Left lung (tissue), 10 donors: ENCODE measurements around the gene UBA52. TPM values are rescaled to one million over a fixed set of nuclear protein-coding genes. Genes with fewer than 3 reads are reported as not detected.

Source experiments
- ATAC-seq: fragments of 200-7000 bp; cut with Tn5 transposase; one replicate; pipeline ENCODE4 v1.9.1; 2020; ENCODE audit warnings: moderate library complexity
- DNase-seq, 4 donors: peaks; one replicate each; pipeline ENCODE4 v3.0.0-alpha.2; 2013 to 2020
- H3K27ac ChIP-seq, 2 donors: fragments of 200-600 bp; sonication (generic) in 1 of 2; one replicate each; pipeline versions ENCODE4 v1.5.0 to v1.8.0; 2020 to 2021
- H3K27me3 ChIP-seq, 2 donors: fragments of 200-600 bp; sonication (generic) in 1 of 2; one replicate each; pipeline versions ENCODE4 v1.5.0 to v1.8.0; 2020 to 2021
- H3K36me3 ChIP-seq, 2 donors: fragments of 200-600 bp; sonication (generic) in 1 of 2; one replicate each; pipeline versions ENCODE4 v1.5.0 to v1.8.0; 2020 to 2021
- H3K4me1 ChIP-seq, 2 donors: fragments of 200-600 bp; one replicate each; pipeline ENCODE4 v1.8.0; 2021
- H3K4me3 ChIP-seq, 2 donors: fragments of 200-600 bp; sonication (generic) in 1 of 2; one replicate each; pipeline versions ENCODE4 v1.5.0 to v1.8.0; 2020 to 2021; ENCODE audit warnings: mild to moderate bottlenecking in 1 of 2
- H3K9me3 ChIP-seq, 2 donors: fragments of 200-600 bp; sonication (generic) in 1 of 2; one replicate each; pipeline versions ENCODE4 v1.5.0 to v1.8.0; 2020 to 2021
- intact Hi-C, 2 donors: fragments of 100-400 bp; cut with DNase I; formaldehyde crosslinking; loops; one replicate each; pipeline versions ENCODE4 v1.11.2 to v1.14.2; 2022
- polyA plus RNA-seq, 6 donors: library from polyadenylated mRNA; unstranded; fragments of 120-200 nt; gene quantifications; one replicate each; pipeline ENCODE4 v1.2.1, GENCODE V29; 2013; ENCODE audit not compliant: insufficient read length in 6 of 6
- total RNA-seq, 2 donors: library from RNA; stranded (reverse); fragmentation: NEBNext Ultra II Directional; extraction: Animal tissue kit (Norgen Biotek cat#: 25700); gene quantifications; one replicate each; pipeline ENCODE4 v1.2.1, GENCODE V29; 2021
- TF ChIP-seq, protein P1 (sequence below), 2 donors: fragments of 200-600 bp; sonication (generic) in 1 of 2; IDR thresholded peaks; one replicate each; pipeline versions ENCODE4 v1.5.0 to v1.8.0; 2021; ENCODE audit warnings: antibody characterized with exemption in 2 of 2
- donor health status: DM: no; HTN: yes; CAD: no.
- donor health status: DM: no; HTN: no; CAD: no.

UBA52 gene
- total and polyA plus RNA-seq, 8 donors = 875 to 1,008 (median 931) TPM

DNA sequence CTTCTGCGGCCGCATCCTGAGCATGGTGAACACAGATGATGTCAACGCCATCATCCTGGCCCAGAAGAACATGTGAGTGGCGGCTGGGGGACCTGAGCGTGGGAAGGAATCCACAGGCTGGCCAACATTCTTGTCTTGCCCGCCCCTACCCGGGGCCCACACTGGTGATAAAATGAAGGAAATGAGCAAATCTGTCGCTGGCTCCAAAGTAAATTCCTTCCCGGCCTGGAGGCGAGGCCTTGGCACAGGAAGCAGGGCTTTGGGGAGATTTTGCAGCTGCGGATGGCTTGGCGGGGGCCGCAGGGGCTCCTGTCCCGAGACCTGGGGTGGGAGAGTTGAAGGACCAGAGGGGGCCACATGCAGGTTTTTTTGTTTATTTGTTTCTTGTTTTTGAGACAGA is 9.6 kb upstream of the UBA52 start:
- no peak overlapping the region for H3K4me3 ChIP-seq
- H3K4me1 ChIP-seq = peaks cover 5 to 23% of the 10 kb centered on the region in 2 donors
- ATAC-seq (no peak), DNase-seq (no peak)
- TF ChIP-seq, protein P1, sequence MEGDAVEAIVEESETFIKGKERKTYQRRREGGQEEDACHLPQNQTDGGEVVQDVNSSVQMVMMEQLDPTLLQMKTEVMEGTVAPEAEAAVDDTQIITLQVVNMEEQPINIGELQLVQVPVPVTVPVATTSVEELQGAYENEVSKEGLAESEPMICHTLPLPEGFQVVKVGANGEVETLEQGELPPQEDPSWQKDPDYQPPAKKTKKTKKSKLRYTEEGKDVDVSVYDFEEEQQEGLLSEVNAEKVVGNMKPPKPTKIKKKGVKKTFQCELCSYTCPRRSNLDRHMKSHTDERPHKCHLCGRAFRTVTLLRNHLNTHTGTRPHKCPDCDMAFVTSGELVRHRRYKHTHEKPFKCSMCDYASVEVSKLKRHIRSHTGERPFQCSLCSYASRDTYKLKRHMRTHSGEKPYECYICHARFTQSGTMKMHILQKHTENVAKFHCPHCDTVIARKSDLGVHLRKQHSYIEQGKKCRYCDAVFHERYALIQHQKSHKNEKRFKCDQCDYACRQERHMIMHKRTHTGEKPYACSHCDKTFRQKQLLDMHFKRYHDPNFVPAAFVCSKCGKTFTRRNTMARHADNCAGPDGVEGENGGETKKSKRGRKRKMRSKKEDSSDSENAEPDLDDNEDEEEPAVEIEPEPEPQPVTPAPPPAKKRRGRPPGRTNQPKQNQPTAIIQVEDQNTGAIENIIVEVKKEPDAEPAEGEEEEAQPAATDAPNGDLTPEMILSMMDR (IDR thresholded peaks at IDR 0.05) = no peak
- no peaks in the 10 kb centered on the region for H3K9me3 ChIP-seq
- H3K36me3 ChIP-seq = peaks cover 0 to 59% of the 10 kb centered on the region in 2 donors
- H3K27ac ChIP-seq = peak overlapping the region; percentile 9 to 50
- intact Hi-C loops = loop anchor here in 1 of 2 donors (10.0 kb wide), 1 partner anchor 97 kb away; no protein-coding TSS in a partner anchor
- H3K27me3 ChIP-seq = no peaks in the 10 kb centered on the region

DNA sequence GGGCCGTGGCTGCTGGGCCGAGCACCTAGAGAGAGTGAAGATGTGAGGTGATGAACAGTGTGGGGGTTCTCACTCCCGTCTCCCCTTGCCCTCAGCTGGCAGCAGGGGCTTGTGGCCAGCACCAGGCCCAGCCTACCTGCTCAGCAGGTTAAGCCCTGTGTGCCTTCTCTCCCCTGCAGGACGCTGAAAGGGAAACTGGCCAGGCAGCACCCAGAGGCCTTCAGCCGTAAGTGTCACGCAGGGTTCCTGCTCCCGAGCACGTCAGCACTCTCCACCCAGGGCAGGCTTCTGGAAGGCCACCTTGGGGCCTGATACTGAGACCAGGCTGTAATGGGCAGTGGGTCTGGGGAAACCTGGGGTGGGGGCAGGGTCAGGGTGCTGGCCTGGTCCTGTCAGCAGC is 4.7 kb upstream of the UBA52 start:
- Histone ChIP-seq H3K4me3 (no peak overlapping the region), H3K27me3 (no peaks in the 10 kb centered on the region), H3K27ac (no peak overlapping the region), H3K36me3 (peaks cover 0 to 82% of the 10 kb centered on the region in 2 donors), H3K9me3 (no peaks in the 10 kb centered on the region), H3K4me1 (peaks cover 0 to 7% of the 10 kb centered on the region in 2 donors)
- no peak for ATAC-seq
- intact Hi-C loops = loop anchor here in 1 of 2 donors (10.0 kb wide), 1 partner anchor 102 kb away; no protein-coding TSS in a partner anchor
- no peak for DNase-seq
- TF ChIP-seq, protein P1 (IDR thresholded peaks at IDR 0.05) = no peak

- ATAC-seq = no peak
- Histone ChIP-seq H3K36me3 (peaks cover 0 to 71% of the 10 kb centered on the region in 2 donors), H3K4me3 (no peak overlapping the region), H3K27me3 (no peaks in the 10 kb centered on the region), H3K9me3 (no peaks in the 10 kb centered on the region), H3K27ac (no peak overlapping the region), H3K4me1 (peaks cover 13 to 18% of the 10 kb centered on the region in 2 donors)
- TF ChIP-seq, protein P1 (IDR thresholded peaks at IDR 0.05) = no peak
- intact Hi-C loops = loop anchor here in 1 of 2 donors (10.0 kb wide), 1 partner anchor 104 kb away; no protein-coding TSS in a partner anchor
- DNase-seq = peak in 1 of 4 donors; percentile 77
These were observed 3.3 kb upstream of the UBA52 start for GRCh38 chr19:18568367-18568766.

DNA sequence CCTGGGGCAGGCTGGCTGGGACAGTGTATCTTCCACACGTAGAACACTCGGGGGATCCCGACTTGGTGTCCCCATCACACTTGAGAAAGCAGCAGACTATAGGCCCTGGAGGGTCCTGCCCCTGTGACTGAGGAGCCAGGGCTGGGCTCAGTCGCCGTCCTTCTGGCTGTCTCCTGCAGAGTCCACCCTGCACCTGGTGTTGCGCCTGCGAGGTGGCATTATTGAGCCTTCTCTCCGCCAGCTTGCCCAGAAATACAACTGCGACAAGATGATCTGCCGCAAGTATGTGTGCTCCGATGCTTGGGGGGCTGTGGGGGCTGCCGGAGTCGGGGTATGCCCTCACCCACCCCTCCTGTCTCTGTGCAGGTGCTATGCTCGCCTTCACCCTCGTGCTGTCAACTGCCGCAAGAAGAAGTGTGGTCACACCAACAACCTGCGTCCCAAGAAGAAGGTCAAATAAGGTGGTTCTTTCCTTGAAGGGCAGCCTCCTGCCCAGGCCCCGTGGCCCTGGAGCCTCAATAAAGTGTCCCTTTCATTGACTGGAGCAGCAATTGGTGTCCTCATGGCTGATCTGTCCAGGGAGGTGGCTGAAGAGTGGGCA is 3.1 kb downstream of the UBA52 start:
- no peak for ATAC-seq
- H3K9me3 ChIP-seq = no peaks in the 10 kb centered on the region
- intact Hi-C loops = no loop called here
- no peak overlapping the region for H3K27ac ChIP-seq
- H3K36me3 ChIP-seq = peaks cover 0 to 59% of the 10 kb centered on the region in 2 donors
- peaks cover 16 to 21% of the 10 kb centered on the region in 2 donors for H3K4me1 ChIP-seq
- H3K27me3 ChIP-seq = no peaks in the 10 kb centered on the region
- TF ChIP-seq, protein P1 (IDR thresholded peaks at IDR 0.05) = no peak
- no peak overlapping the region for H3K4me3 ChIP-seq
- DNase-seq = peak in 1 of 4 donors; percentile 55

GRCh38 chr19:18576383-18576782 is 4.7 kb downstream of the UBA52 start:
- Histone ChIP-seq H3K9me3 (no peaks in the 10 kb centered on the region), H3K4me3 (no peak overlapping the region), H3K4me1 (peaks cover 15 to 16% of the 10 kb centered on the region in 2 donors), H3K27ac (no peak overlapping the region), H3K27me3 (no peaks in the 10 kb centered on the region), H3K36me3 (peaks cover 0 to 55% of the 10 kb centered on the region in 2 donors)
- no peak for ATAC-seq
- TF ChIP-seq, protein P1 (IDR thresholded peaks at IDR 0.05) = no peak
- DNase-seq = peak in 1 of 4 donors; percentile 23
- intact Hi-C loops = no loop called here
